ENCODE results near the gene KRTAP4-7. TPM values are rescaled to one million over a fixed set of nuclear protein-coding genes. Genes with fewer than 3 reads are reported as not detected.

The KRTAP4-7 gene
- total RNA-seq, 1 experiment from 2014 or later: not detected

DNA sequence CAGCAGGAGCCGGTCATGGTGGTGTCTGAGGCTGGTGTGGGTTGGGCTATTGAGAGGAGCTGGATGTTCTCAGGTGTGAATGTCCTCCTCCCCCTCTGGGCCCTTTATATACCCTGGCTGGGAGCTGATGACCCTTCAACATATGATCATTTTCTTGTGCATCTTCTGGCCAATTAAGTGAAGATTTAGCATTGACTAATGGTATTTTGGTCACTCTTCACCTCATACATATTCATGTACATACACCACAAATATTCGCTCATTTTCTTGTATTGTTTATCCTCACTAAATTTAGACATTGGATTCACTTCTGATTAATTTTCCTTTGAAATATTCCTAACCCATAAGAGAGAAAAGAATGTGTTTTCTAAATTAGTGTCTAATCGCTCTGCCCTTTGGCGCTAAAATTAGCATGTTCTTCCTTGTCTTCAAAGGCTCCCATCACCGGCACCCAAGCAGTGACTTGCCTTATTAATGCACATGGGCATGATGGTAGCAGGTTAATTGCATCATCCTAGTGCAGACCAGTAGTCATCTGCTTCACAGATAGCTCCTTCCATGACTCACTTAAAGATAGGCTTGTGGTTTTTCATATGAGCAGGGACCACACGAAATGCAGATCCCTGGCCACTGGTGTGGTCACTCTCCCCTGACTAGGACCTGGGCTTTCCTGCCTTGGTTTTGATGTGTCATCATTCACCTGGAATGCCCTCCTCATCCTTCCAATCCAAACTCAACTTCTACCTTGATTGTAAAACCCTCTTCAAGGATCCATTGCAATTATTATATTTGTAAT, 17.9 kb upstream of the KRTAP4-7 start, which contains the start of gene KRTAP2-4:
Gene KRTAP2-4 (minus strand): TSS at position 51 of the 796 bp plus-strand sequence. CDS start 34 bp downstream, at position 17.
- H3K4me3 ChIP-seq (ENCODE audit: low read depth in 2 of 2, low read length in 2 of 2): no peak within 1 kb of the TSS
- no peaks in the 10 kb centered on the region for H3K36me3 ChIP-seq (ENCODE audit: control insufficient read depth, insufficient read depth, low read length)
- no peak within 1 kb of the TSS for H3K27ac ChIP-seq (ENCODE audit: low read length)
- CTCF ChIA-PET: no interaction called here
- intact Hi-C loops (cut with micrococcal nuclease; ENCODE audit: unreplicated experiment) (no loop called here), in situ Hi-C loops (cut with HindIII; ENCODE audit: low pct_unique_long_range_greater_than_20kb, low sequenced_read_pairs) (no loop called here)
- POLR2A ChIA-PET: no interaction called here
- H3K9me3 ChIP-seq (ENCODE audit: control insufficient read depth, insufficient read depth, low read depth, low read length): no peaks in the 10 kb centered on the region
- no TSS peak for BruUV-seq (replicated peaks)
- DNase-seq (ENCODE audit: low read depth, low spot score): no peak
- no peaks in the 10 kb centered on the region for H3K27me3 ChIP-seq (ENCODE audit: control insufficient read depth, insufficient read depth, low read length)
- TF ChIP-seq, protein P1, sequence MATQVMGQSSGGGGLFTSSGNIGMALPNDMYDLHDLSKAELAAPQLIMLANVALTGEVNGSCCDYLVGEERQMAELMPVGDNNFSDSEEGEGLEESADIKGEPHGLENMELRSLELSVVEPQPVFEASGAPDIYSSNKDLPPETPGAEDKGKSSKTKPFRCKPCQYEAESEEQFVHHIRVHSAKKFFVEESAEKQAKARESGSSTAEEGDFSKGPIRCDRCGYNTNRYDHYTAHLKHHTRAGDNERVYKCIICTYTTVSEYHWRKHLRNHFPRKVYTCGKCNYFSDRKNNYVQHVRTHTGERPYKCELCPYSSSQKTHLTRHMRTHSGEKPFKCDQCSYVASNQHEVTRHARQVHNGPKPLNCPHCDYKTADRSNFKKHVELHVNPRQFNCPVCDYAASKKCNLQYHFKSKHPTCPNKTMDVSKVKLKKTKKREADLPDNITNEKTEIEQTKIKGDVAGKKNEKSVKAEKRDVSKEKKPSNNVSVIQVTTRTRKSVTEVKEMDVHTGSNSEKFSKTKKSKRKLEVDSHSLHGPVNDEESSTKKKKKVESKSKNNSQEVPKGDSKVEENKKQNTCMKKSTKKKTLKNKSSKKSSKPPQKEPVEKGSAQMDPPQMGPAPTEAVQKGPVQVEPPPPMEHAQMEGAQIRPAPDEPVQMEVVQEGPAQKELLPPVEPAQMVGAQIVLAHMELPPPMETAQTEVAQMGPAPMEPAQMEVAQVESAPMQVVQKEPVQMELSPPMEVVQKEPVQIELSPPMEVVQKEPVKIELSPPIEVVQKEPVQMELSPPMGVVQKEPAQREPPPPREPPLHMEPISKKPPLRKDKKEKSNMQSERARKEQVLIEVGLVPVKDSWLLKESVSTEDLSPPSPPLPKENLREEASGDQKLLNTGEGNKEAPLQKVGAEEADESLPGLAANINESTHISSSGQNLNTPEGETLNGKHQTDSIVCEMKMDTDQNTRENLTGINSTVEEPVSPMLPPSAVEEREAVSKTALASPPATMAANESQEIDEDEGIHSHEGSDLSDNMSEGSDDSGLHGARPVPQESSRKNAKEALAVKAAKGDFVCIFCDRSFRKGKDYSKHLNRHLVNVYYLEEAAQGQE (IDR thresholded peaks at IDR 0.05; ENCODE audit: insufficient read depth in 1 of 2, low read depth in 2 of 2, low read length in 1 of 2): no peak
- TF ChIP-seq SIN3A (IDR thresholded peaks at IDR 0.05; ENCODE audit: borderline replicate concordance, insufficient read depth, low read depth, low read length) (no peak), TCF7L2 (IDR thresholded peaks at IDR 0.05; ENCODE audit: low read depth, low read length) (no peak), POLR2AphosphoS5 (IDR thresholded peaks at IDR 0.05; ENCODE audit: low read depth, low read length) (no peak)
- TF ChIP-seq, protein P2, sequence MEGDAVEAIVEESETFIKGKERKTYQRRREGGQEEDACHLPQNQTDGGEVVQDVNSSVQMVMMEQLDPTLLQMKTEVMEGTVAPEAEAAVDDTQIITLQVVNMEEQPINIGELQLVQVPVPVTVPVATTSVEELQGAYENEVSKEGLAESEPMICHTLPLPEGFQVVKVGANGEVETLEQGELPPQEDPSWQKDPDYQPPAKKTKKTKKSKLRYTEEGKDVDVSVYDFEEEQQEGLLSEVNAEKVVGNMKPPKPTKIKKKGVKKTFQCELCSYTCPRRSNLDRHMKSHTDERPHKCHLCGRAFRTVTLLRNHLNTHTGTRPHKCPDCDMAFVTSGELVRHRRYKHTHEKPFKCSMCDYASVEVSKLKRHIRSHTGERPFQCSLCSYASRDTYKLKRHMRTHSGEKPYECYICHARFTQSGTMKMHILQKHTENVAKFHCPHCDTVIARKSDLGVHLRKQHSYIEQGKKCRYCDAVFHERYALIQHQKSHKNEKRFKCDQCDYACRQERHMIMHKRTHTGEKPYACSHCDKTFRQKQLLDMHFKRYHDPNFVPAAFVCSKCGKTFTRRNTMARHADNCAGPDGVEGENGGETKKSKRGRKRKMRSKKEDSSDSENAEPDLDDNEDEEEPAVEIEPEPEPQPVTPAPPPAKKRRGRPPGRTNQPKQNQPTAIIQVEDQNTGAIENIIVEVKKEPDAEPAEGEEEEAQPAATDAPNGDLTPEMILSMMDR (IDR thresholded peaks at IDR 0.05): no peak
- H3K4me1 ChIP-seq (ENCODE audit: control insufficient read depth, insufficient read depth, low read length): no peaks in the 10 kb centered on the region
- ATAC-seq: no peak

DNA sequence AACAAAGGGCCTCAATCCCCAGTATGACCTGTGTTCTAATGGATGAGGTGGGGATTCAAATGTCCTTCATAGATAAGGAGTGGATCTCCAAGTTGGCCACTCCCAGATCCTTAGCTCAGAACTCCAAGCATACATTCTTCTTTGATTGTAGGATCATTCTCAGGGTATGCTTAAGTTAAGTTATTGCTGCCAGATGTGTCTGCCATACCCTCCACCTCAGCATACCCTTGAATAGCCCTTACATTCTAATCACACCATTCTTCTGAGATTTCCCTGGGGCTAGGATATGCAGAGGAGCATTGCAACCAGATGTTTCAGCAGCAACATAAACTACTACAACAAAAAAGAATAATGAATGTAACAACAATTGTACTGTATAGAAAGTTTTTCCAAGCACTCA, 16.7 kb upstream of the KRTAP4-7 start:
- no peaks in the 10 kb centered on the region for H3K27me3 ChIP-seq (ENCODE audit: control insufficient read depth, insufficient read depth, low read length)
- in situ Hi-C loops (cut with HindIII; ENCODE audit: low pct_unique_long_range_greater_than_20kb, low sequenced_read_pairs) (no loop called here), intact Hi-C loops (cut with micrococcal nuclease; ENCODE audit: unreplicated experiment) (no loop called here)
- DNase-seq (ENCODE audit: low read depth, low spot score) (no peak), ATAC-seq (no peak)
- ChIA-PET CTCF (no interaction called here), POLR2A (no interaction called here)
- H3K27ac ChIP-seq (ENCODE audit: low read length): no peak overlapping the region
- H3K4me3 ChIP-seq (ENCODE audit: low read depth in 2 of 2, low read length in 2 of 2): no peak overlapping the region
- H3K9me3 ChIP-seq (ENCODE audit: control insufficient read depth, insufficient read depth, low read depth, low read length): no peaks in the 10 kb centered on the region
- H3K4me1 ChIP-seq (ENCODE audit: control insufficient read depth, insufficient read depth, low read length): no peaks in the 10 kb centered on the region
- TF ChIP-seq TCF7L2 (IDR thresholded peaks at IDR 0.05; ENCODE audit: low read depth, low read length) (no peak), SIN3A (IDR thresholded peaks at IDR 0.05; ENCODE audit: borderline replicate concordance, insufficient read depth, low read depth, low read length) (no peak), POLR2AphosphoS5 (IDR thresholded peaks at IDR 0.05; ENCODE audit: low read depth, low read length) (no peak)
- TF ChIP-seq, protein P1 (IDR thresholded peaks at IDR 0.05; ENCODE audit: insufficient read depth in 1 of 2, low read depth in 2 of 2, low read length in 1 of 2): no peak
- TF ChIP-seq, protein P2 (IDR thresholded peaks at IDR 0.05): no peak
- H3K36me3 ChIP-seq (ENCODE audit: control insufficient read depth, insufficient read depth, low read length): no peaks in the 10 kb centered on the region
- no TSS peak for BruUV-seq (replicated peaks)

Measured in Panc1 (cell line).